NB4 (cell line): ENCODE results near the gene LEMD1.

ENCODE experiments used
- CTCF ChIP-seq: IDR thresholded peaks from one replicate; pipeline ENCODE4 v1.5.1; 2012; ENCODE audit warnings: low read depth, low read length
- MAX ChIP-seq: IDR thresholded peaks from 2 replicates; pipeline ENCODE4 v1.6.1; 2011; ENCODE audit warnings: low read depth, low read length
- POLR2A ChIP-seq: IDR thresholded peaks from 2 replicates; pipeline ENCODE4 v1.6.1; 2011; ENCODE audit warnings: mild to moderate bottlenecking; ENCODE audit not compliant: insufficient read length; ENCODE audit errors: extremely low read depth

GRCh38 chr1:205340676-205341075 lies 81.2 kb downstream of the LEMD1 start:
- no peak for TF ChIP-seq CTCF
- TF ChIP-seq POLR2A, result no peak
- TF ChIP-seq MAX, result no peak
